ENCODE results near the gene EMC8. TPM values are rescaled to one million over a fixed set of nuclear protein-coding genes. Genes with fewer than 3 reads are reported as not detected.
"Not testable (repeated sequence)": the region's sequence is repeated elsewhere in the genome, so short reads cannot be mapped to it uniquely, and the experiment has no call there.

EMC8 gene
- total RNA-seq, 1 donor from 2014 or later: 35.5 TPM

- Mint-ChIP-seq H3K4me1 (ENCODE audit: unreplicated experiment) (no peaks in the 10 kb centered on the region), H3K36me3 (ENCODE audit: unreplicated experiment) (peaks cover 17% of the 10 kb centered on the region), H3K4me3 (ENCODE audit: unreplicated experiment) (no peak overlapping the region), H3K9me3 (ENCODE audit: unreplicated experiment) (no peaks in the 10 kb centered on the region), H3K27me3 (ENCODE audit: unreplicated experiment) (peaks cover 15% of the 10 kb centered on the region), H3K27ac (ENCODE audit: unreplicated experiment) (no peak overlapping the region)
- no peak for TF ChIP-seq CTCF (IDR thresholded peaks at IDR 0.05)
- DNase-seq (ENCODE audit: extremely low spot score, unreplicated experiment): no peak
Measured at GRCh38 chr16:85809645-85810044, 10.3 kb upstream of the EMC8 start.

GRCh38 chr16:85808926-85809325 is 9.6 kb upstream of the EMC8 start:
- Mint-ChIP-seq H3K27ac (ENCODE audit: unreplicated experiment) (no peak overlapping the region), H3K4me1 (ENCODE audit: unreplicated experiment) (no peaks in the 10 kb centered on the region), H3K4me3 (ENCODE audit: unreplicated experiment) (no peak overlapping the region), H3K27me3 (ENCODE audit: unreplicated experiment) (peaks cover 12% of the 10 kb centered on the region), H3K36me3 (ENCODE audit: unreplicated experiment) (peaks cover 20% of the 10 kb centered on the region), H3K9me3 (ENCODE audit: unreplicated experiment) (no peaks in the 10 kb centered on the region)
- no peak for TF ChIP-seq CTCF (IDR thresholded peaks at IDR 0.05)
- DNase-seq (ENCODE audit: extremely low spot score, unreplicated experiment): no peak

- H3K9me3 Mint-ChIP-seq (ENCODE audit: unreplicated experiment); H3K4me3 Mint-ChIP-seq (ENCODE audit: unreplicated experiment); H3K27me3 Mint-ChIP-seq (ENCODE audit: unreplicated experiment); H3K27ac Mint-ChIP-seq (ENCODE audit: unreplicated experiment); DNase-seq (ENCODE audit: extremely low spot score, unreplicated experiment); H3K4me1 Mint-ChIP-seq (ENCODE audit: unreplicated experiment): not testable (repeated sequence)
- peaks cover 25% of the 10 kb centered on the region for H3K36me3 Mint-ChIP-seq (ENCODE audit: unreplicated experiment)
Measured at GRCh38 chr16:85808104-85808503, 8.8 kb upstream of the EMC8 start.

- H3K4me3 Mint-ChIP-seq (ENCODE audit: unreplicated experiment); H3K27ac Mint-ChIP-seq (ENCODE audit: unreplicated experiment); H3K27me3 Mint-ChIP-seq (ENCODE audit: unreplicated experiment); H3K4me1 Mint-ChIP-seq (ENCODE audit: unreplicated experiment); DNase-seq (ENCODE audit: extremely low spot score, unreplicated experiment); H3K9me3 Mint-ChIP-seq (ENCODE audit: unreplicated experiment): not testable (repeated sequence)
- H3K36me3 Mint-ChIP-seq (ENCODE audit: unreplicated experiment): peaks cover 31% of the 10 kb centered on the region
Measured at GRCh38 chr16:85807340-85807739, 8.0 kb upstream of the EMC8 start.

- Mint-ChIP-seq H3K9me3 (ENCODE audit: unreplicated experiment) (no peaks in the 10 kb centered on the region), H3K36me3 (ENCODE audit: unreplicated experiment) (peaks cover 39% of the 10 kb centered on the region), H3K4me1 (ENCODE audit: unreplicated experiment) (peaks cover 4% of the 10 kb centered on the region), H3K4me3 (ENCODE audit: unreplicated experiment) (no peak overlapping the region), H3K27ac (ENCODE audit: unreplicated experiment) (no peak overlapping the region), H3K27me3 (ENCODE audit: unreplicated experiment) (no peaks in the 10 kb centered on the region)
- DNase-seq (ENCODE audit: extremely low spot score, unreplicated experiment): no peak
- TF ChIP-seq CTCF (IDR thresholded peaks at IDR 0.05): no peak
Measured at GRCh38 chr16:85806539-85806938, 7.2 kb upstream of the EMC8 start.

GRCh38 chr16:85805442-85806045 is 6.2 kb upstream of the EMC8 start:
- DNase-seq (ENCODE audit: extremely low spot score, unreplicated experiment): no peak
- Mint-ChIP-seq H3K27me3 (ENCODE audit: unreplicated experiment) (no peaks in the 10 kb centered on the region), H3K4me3 (ENCODE audit: unreplicated experiment) (no peak overlapping the region), H3K4me1 (ENCODE audit: unreplicated experiment) (peaks cover 14% of the 10 kb centered on the region), H3K36me3 (ENCODE audit: unreplicated experiment) (peaks cover 42% of the 10 kb centered on the region), H3K9me3 (ENCODE audit: unreplicated experiment) (no peaks in the 10 kb centered on the region), H3K27ac (ENCODE audit: unreplicated experiment) (no peak overlapping the region)
- no peak for TF ChIP-seq CTCF (IDR thresholded peaks at IDR 0.05)

Measured in osteocyte (in vitro differentiated cells).